ENCODE measurements around the gene SLC66A2. TPM values are rescaled to one million over a fixed set of nuclear protein-coding genes. Genes with fewer than 3 reads are reported as not detected.

The SLC66A2 gene
- total and polyA plus RNA-seq, 2 donors (not counting 1 experiment from before 2014, with no cell fraction given), result 44.4 to 45.1 TPM

GRCh38 chr18:79855147-79855933 lies 96.1 kb downstream of the SLC66A2 start:
- H3K27me3 Mint-ChIP-seq, result peaks cover 5% of the 10 kb centered on the region
- Histone ChIP-seq H3K4me1 (ENCODE audit: control insufficient read depth in 2 of 2, insufficient read depth in 2 of 2, low read length in 2 of 2) (peaks cover 25 to 26% of the 10 kb centered on the region in 2 donors), H3K36me3 (replicated peaks in 1 of 2; ENCODE audit: control extremely low read depth in 1 of 2, control insufficient read depth in 1 of 2, extremely low read depth in 1 of 2, insufficient read depth in 2 of 2, low read length in 1 of 2) (no peaks in the 10 kb centered on the region), H3K9me3 (ENCODE audit: control extremely low read depth in 1 of 3, control insufficient read depth in 2 of 3, insufficient read depth in 1 of 3, low read length in 2 of 3) (peaks cover 0 to 1% (median 0%) of the 10 kb centered on the region in 3 donors), H3K79me2 (ENCODE audit: control insufficient read depth, insufficient read depth, low read length) (no peaks in the 10 kb centered on the region), H3K4me3 (ENCODE audit: control extremely low read depth in 1 of 5, extremely low read depth in 1 of 5, insufficient read depth in 1 of 5, low read depth in 2 of 5, low read length in 4 of 5) (peak overlapping the region in 1 of 5 experiments; percentile 36), H4K20me1 (ENCODE audit: control insufficient read depth, insufficient read depth, low read length, poor library complexity, severe bottlenecking) (no peaks in the 10 kb centered on the region), H3K27ac (ENCODE audit: low read length in 2 of 2) (no peak overlapping the region), H2AFZ (ENCODE audit: insufficient read depth, low read depth, low read length, poor library complexity, severe bottlenecking) (peak overlapping the region; percentile 40), H3K9ac (ENCODE audit: low read length) (peak overlapping the region; percentile 47), H3K4me2 (replicated peaks; ENCODE audit: low read depth, low read length, poor library complexity, severe bottlenecking) (peak overlapping the region; percentile 68), H3K27me3 (replicated peaks in 1 of 4; ENCODE audit: control extremely low read depth in 1 of 4, control insufficient read depth in 3 of 4, insufficient read depth in 4 of 4, low read length in 3 of 4) (peaks cover 0 to 7% (median 0%) of the 10 kb centered on the region in 4 experiments)
- ATAC-seq (ENCODE audit: low read depth), result peak; percentile 85
- TF ChIP-seq EZH2 (IDR thresholded peaks at IDR 0.05; ENCODE audit: borderline replicate concordance, insufficient read depth, low read depth, low read length, poor library complexity, severe bottlenecking), result no peak
- no peaks in the 10 kb centered on the region for H3K9me3 Mint-ChIP-seq (ENCODE audit: insufficient read depth)
- peak; percentile 55 for DNase-seq
- POLR2A ChIA-PET, result no interaction called here
- H3K4me3 Mint-ChIP-seq, result peak overlapping the region; percentile 54
- CTCF ChIA-PET, result no interaction called here
- H3K4me1 Mint-ChIP-seq, result peaks cover 32% of the 10 kb centered on the region
- H3K27ac Mint-ChIP-seq, result peak overlapping the region; percentile 47
- 50% methylated on average over 16 of the region's 17 CpGs for WGBS (ENCODE audit: insufficient coverage)
- intact Hi-C loops (cut with micrococcal nuclease), result no loop called here

GRCh38 chr18:79853993-79854364 lies 97.5 kb downstream of the SLC66A2 start:
- peaks cover 5% of the 10 kb centered on the region for H3K27me3 Mint-ChIP-seq
- Histone ChIP-seq H3K36me3 (replicated peaks in 1 of 2; ENCODE audit: control extremely low read depth in 1 of 2, control insufficient read depth in 1 of 2, extremely low read depth in 1 of 2, insufficient read depth in 2 of 2, low read length in 1 of 2) (no peaks in the 10 kb centered on the region), H3K27me3 (replicated peaks in 1 of 4; ENCODE audit: control extremely low read depth in 1 of 4, control insufficient read depth in 3 of 4, insufficient read depth in 4 of 4, low read length in 3 of 4) (peaks cover 0 to 3% (median 0%) of the 10 kb centered on the region in 4 experiments), H3K4me3 (ENCODE audit: control extremely low read depth in 1 of 5, extremely low read depth in 1 of 5, insufficient read depth in 1 of 5, low read depth in 2 of 5, low read length in 4 of 5) (no peak overlapping the region), H3K9ac (ENCODE audit: low read length) (no peak overlapping the region), H4K20me1 (ENCODE audit: control insufficient read depth, insufficient read depth, low read length, poor library complexity, severe bottlenecking) (no peaks in the 10 kb centered on the region), H3K4me2 (replicated peaks; ENCODE audit: low read depth, low read length, poor library complexity, severe bottlenecking) (no peak overlapping the region), H2AFZ (ENCODE audit: insufficient read depth, low read depth, low read length, poor library complexity, severe bottlenecking) (no peak overlapping the region), H3K9me3 (ENCODE audit: control extremely low read depth in 1 of 3, control insufficient read depth in 2 of 3, insufficient read depth in 1 of 3, low read length in 2 of 3) (peaks cover 0 to 7% (median 0%) of the 10 kb centered on the region in 3 donors), H3K79me2 (ENCODE audit: control insufficient read depth, insufficient read depth, low read length) (no peaks in the 10 kb centered on the region), H3K27ac (ENCODE audit: low read length in 2 of 2) (no peak overlapping the region), H3K4me1 (ENCODE audit: control insufficient read depth in 2 of 2, insufficient read depth in 2 of 2, low read length in 2 of 2) (peaks cover 25 to 26% of the 10 kb centered on the region in 2 donors)
- TF ChIP-seq EZH2 (IDR thresholded peaks at IDR 0.05; ENCODE audit: borderline replicate concordance, insufficient read depth, low read depth, low read length, poor library complexity, severe bottlenecking) (no peak), CTCF (IDR thresholded peaks at IDR 0.05) (no peak)
- intact Hi-C loops (cut with micrococcal nuclease), result no loop called here
- no peaks in the 10 kb centered on the region for H3K9me3 Mint-ChIP-seq (ENCODE audit: insufficient read depth)
- no peak overlapping the region for H3K27ac Mint-ChIP-seq
- no peak for DNase-seq
- no peak for ATAC-seq (ENCODE audit: low read depth)
- WGBS (ENCODE audit: insufficient coverage), result 82% methylated on average over 14 of the region's 15 CpGs
- CTCF ChIA-PET, result no interaction called here
- peaks cover 32% of the 10 kb centered on the region for H3K4me1 Mint-ChIP-seq
- POLR2A ChIA-PET, result no interaction called here
- H3K4me3 Mint-ChIP-seq, result no peak overlapping the region

Data from B cell (primary cell).